Natural killer cell treated with Interleukin-12 subunit alpha and Interleukin-12 subunit beta and Interleukin-15 and Interleukin-18, amount 100 ng/mL, for 72 hours (primary cell): Measurements from ENCODE around the gene GFPT2. TPM values are rescaled to one million over a fixed set of nuclear protein-coding genes. Genes with fewer than 3 reads are reported as not detected.

Experiments
- ATAC-seq, 2 donors: fragments of 150-1000 bp; cut with Tn5 transposase in 1 of 2; sonication (Bioruptor Pico), chemical (Tn5 transposase) in 1 of 2; 2 replicates each; pipeline ENCODE4 v1.10.0; 2021
- DNase-seq: peaks from one replicate; pipeline ENCODE4 v3.0.0; 2022; ENCODE audit warnings: low spot score
- H3K27ac Mint-ChIP-seq, 2 donors: 1 replicate in 1 of 2; 2 replicates in 1 of 2; pipeline ENCODE4 v1.8.0; 2022; ENCODE audit warnings: mixed read lengths in 2 of 2, mild to moderate bottlenecking in 1 of 2, moderate library complexity in 1 of 2
- H3K27me3 Mint-ChIP-seq, 2 donors: 1 replicate in 1 of 2; 2 replicates in 1 of 2; pipeline ENCODE4 v1.8.0; 2022; ENCODE audit warnings: mixed read lengths in 2 of 2
- H3K36me3 Mint-ChIP-seq: one replicate; pipeline ENCODE4 v1.8.0; 2022; ENCODE audit warnings: mixed read lengths
- H3K4me1 Mint-ChIP-seq, 2 donors: 1 replicate in 1 of 2; 2 replicates in 1 of 2; pipeline ENCODE4 v1.8.0; 2022; ENCODE audit warnings: low read depth in 2 of 2, mixed read lengths in 2 of 2, mild to moderate bottlenecking in 1 of 2
- H3K4me3 Mint-ChIP-seq: one replicate; pipeline ENCODE4 v1.8.0; 2022; ENCODE audit warnings: mixed read lengths
- H3K9me3 Mint-ChIP-seq: 2 replicates; pipeline ENCODE4 v1.8.0; 2022; ENCODE audit warnings: mixed read lengths
- total RNA-seq, 2 donors: library from RNA; stranded (reverse); gene quantifications; one replicate each; pipeline ENCODE4 v1.2.3, GENCODE V29; 2022

The GFPT2 gene
- total RNA-seq, 2 donors from 2014 or later, result 0.29 TPM; not detected in 1

GRCh38 chr5:180259260-180259611 is 93.9 kb downstream of the GFPT2 start:
- H3K27ac Mint-ChIP-seq, result no peak overlapping the region
- DNase-seq (no peak), ATAC-seq (no peak)
- H3K4me1 Mint-ChIP-seq, result no peaks in the 10 kb centered on the region
- H3K9me3 Mint-ChIP-seq, result peaks cover 20% of the 10 kb centered on the region
- no peak overlapping the region for H3K4me3 Mint-ChIP-seq
- no peaks in the 10 kb centered on the region for H3K27me3 Mint-ChIP-seq
- peaks cover 71% of the 10 kb centered on the region for H3K36me3 Mint-ChIP-seq

GRCh38 chr5:180253036-180253824 is 99.9 kb downstream of the GFPT2 start:
- no peak for DNase-seq
- H3K36me3 Mint-ChIP-seq, result peaks cover 55% of the 10 kb centered on the region
- no peak overlapping the region for H3K27ac Mint-ChIP-seq
- ATAC-seq, result no peak
- H3K4me3 Mint-ChIP-seq, result no peak overlapping the region
- H3K4me1 Mint-ChIP-seq, result peaks cover 0 to 4% of the 10 kb centered on the region in 2 donors
- H3K27me3 Mint-ChIP-seq, result no peaks in the 10 kb centered on the region
- H3K9me3 Mint-ChIP-seq, result peaks cover 17% of the 10 kb centered on the region

GRCh38 chr5:180251887-180252286 is 101.2 kb downstream of the GFPT2 start:
- no peak for ATAC-seq

GRCh38 chr5:180251141-180251540 is 102.0 kb downstream of the GFPT2 start:
- peaks cover 54% of the 10 kb centered on the region for H3K36me3 Mint-ChIP-seq
- H3K27ac Mint-ChIP-seq, result no peak overlapping the region
- DNase-seq, result no peak
- H3K27me3 Mint-ChIP-seq, result no peaks in the 10 kb centered on the region
- peaks cover 0 to 4% of the 10 kb centered on the region in 2 donors for H3K4me1 Mint-ChIP-seq
- no peak overlapping the region for H3K4me3 Mint-ChIP-seq
- peaks cover 13% of the 10 kb centered on the region for H3K9me3 Mint-ChIP-seq
- no peak for ATAC-seq

More at GRCh38 chr5:180251887-180252286, 101.2 kb downstream of the GFPT2 start:
- H3K9me3 Mint-ChIP-seq, result peaks cover 13% of the 10 kb centered on the region
- no peak overlapping the region for H3K4me3 Mint-ChIP-seq
- peaks cover 54% of the 10 kb centered on the region for H3K36me3 Mint-ChIP-seq
- no peak overlapping the region for H3K27ac Mint-ChIP-seq
- H3K4me1 Mint-ChIP-seq, result peaks cover 0 to 4% of the 10 kb centered on the region in 2 donors
- no peaks in the 10 kb centered on the region for H3K27me3 Mint-ChIP-seq
- no peak for DNase-seq

Other genes with a start within 250 kb of the GFPT2 start
- not detected for gene RASGEF1C, start 144.1 kb downstream of the GFPT2 start, total RNA-seq
- gene MAPK9, start 61.3 kb downstream of the GFPT2 start, total RNA-seq, result 10 to 100 TPM; 41.2 to 47.0 TPM
- 10 to 100 TPM; 32.8 to 38.5 TPM for gene CNOT6, start 141.0 kb upstream of the GFPT2 start, total RNA-seq
- not detected for gene SCGB3A1, start 238.2 kb upstream of the GFPT2 start, total RNA-seq